ENCODE measurements around the gene JHY. TPM values are rescaled to one million over a fixed set of nuclear protein-coding genes. Genes with fewer than 3 reads are reported as not detected.

Gene JHY
- total and polyA plus RNA-seq, 2 of the 8 experiments (the other 6 are each of a cell fraction or from before 2014, with no cell fraction given), result 0.29 to 0.91 TPM

DNA sequence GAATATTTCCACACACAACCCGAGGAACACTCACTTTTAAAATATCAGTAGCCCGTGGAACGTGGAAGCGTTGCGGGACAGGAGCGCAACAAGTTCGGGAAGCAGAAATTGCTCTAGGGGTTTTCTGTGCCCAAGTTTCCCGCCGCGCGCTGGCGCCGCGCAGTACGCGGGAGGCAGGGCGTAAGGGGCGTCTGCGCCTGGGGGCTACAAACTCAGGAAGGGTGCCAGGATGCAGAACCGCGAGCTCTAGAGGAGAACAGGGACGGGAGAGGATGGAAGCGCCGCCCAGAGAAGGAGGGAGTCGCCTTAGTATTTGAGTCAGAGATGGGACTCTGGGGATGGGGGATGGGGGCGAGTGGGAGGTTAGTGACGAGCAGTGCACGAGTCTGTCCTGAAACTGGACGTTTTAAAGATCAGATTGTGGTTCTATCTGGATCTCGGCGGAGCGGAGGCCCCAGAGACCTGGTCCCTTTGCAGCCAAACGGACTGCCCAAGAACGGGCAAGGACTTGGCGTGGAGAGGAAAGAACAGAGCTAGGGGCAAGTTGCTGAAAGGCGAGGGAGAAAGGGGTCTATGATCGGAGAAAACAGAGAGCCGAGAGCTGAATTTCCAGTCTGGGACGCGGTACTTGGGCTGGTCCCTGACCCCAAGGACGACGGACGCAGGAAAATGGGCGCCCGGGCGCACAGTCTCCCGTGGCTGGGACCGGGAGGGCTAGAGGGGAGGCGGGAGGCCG, 94.3 kb downstream of the JHY start:
- Histone ChIP-seq H2BK20ac (ENCODE audit: low read length) (0 out of 2 replicates have a peak overlapping the region, but pooled peaks have one; percentile 69), H2BK15ac (ENCODE audit: low read length) (peak overlapping the region; percentile 81; the same call in 1 of the 2 replicates), H2BK12ac (ENCODE audit: low read depth, low read length) (peak overlapping the region; percentile 80; the same call in 1 of the 2 replicates), H4K8ac (ENCODE audit: extremely low read depth, insufficient read depth, low read length) (peak overlapping the region; percentile 76; the same call in 1 of the 2 replicates), H3K4me1 (replicated peaks in 1 of 4; ENCODE audit: control insufficient read depth in 3 of 4, insufficient read depth in 4 of 4, low read length in 3 of 4) (peaks cover 0 to 19% (median 11%) of the 10 kb centered on the region in 4 experiments; a peak in 6 of 7 replicates), H3K56ac (replicated peaks; ENCODE audit: insufficient read length, low read depth, low read length) (no peak overlapping the region), H3K79me2 (ENCODE audit: control insufficient read depth in 1 of 2, insufficient read depth in 2 of 2, low read length in 2 of 2) (no peaks in the 10 kb centered on the region), H2AFZ (ENCODE audit: low read length) (peak overlapping the region; percentile 70), H4K20me1 (replicated peaks in 1 of 2; ENCODE audit: control insufficient read depth in 1 of 2, insufficient read depth in 2 of 2, low read length in 2 of 2) (peaks cover 9 to 18% of the 10 kb centered on the region in 2 experiments), H2BK5ac (ENCODE audit: low read depth, low read length) (no peak overlapping the region; the same call in 1 of the 2 replicates), H3K36me3 (ENCODE audit: control insufficient read depth in 2 of 4, insufficient read depth in 4 of 4, low read length in 3 of 4) (peaks cover 0 to 8% (median 0%) of the 10 kb centered on the region in 4 experiments; a peak in 3 of 8 replicates), H3K27me3 (replicated peaks in 1 of 4; ENCODE audit: control insufficient read depth in 3 of 4, extremely low read depth in 1 of 4, insufficient read depth in 3 of 4, low read length in 3 of 4) (peaks cover 70 to 95% (median 85%) of the 10 kb centered on the region in 4 experiments), H3K9ac (replicated peaks in 1 of 4; ENCODE audit: extremely low read depth in 1 of 4, low read depth in 3 of 4, low read length in 3 of 4) (peak overlapping the region in 2 of 4 experiments; percentile 36 to 45; a peak in 2 of 7 replicates), H4K5ac (ENCODE audit: insufficient read length, low read depth, low read length) (no peak overlapping the region), H3K79me1 (ENCODE audit: low read depth, low read length) (no peaks in the 10 kb centered on the region), H3K4me2 (ENCODE audit: insufficient read depth in 1 of 2, low read depth in 2 of 2, low read length in 2 of 2) (peak overlapping the region; percentile 89 to 96), H2BK120ac (replicated peaks; ENCODE audit: low read depth, low read length) (no peak overlapping the region), H3K9me3 (ENCODE audit: insufficient read depth in 2 of 2, low read depth in 1 of 2, low read length in 1 of 2) (no peaks in the 10 kb centered on the region), H3K4ac (replicated peaks; ENCODE audit: insufficient read length, low read depth, low read length) (no peak overlapping the region), H3K23ac (ENCODE audit: insufficient read length) (no peak overlapping the region), H3K27ac (ENCODE audit: low read depth, low read length) (no peak overlapping the region), H3K23me2 (ENCODE audit: low read depth, low read length) (peaks cover 14% of the 10 kb centered on the region; the same call in 1 of the 2 replicates), H3K14ac (ENCODE audit: insufficient read length) (no peak overlapping the region), H3K4me3 (ENCODE audit: extremely low read depth in 1 of 4, insufficient read depth in 2 of 4, low read depth in 3 of 4, low read length in 4 of 4) (peak overlapping the region; percentile 45 to 60 (median 56)), H3K18ac (ENCODE audit: extremely low read depth, low read length) (peak overlapping the region; percentile 36), H4K91ac (replicated peaks; ENCODE audit: insufficient read length, low read length) (no peak overlapping the region), H2AK5ac (ENCODE audit: low read depth, low read length) (no peak overlapping the region)
- CTCF ChIA-PET (ENCODE audit: partially characterized antibody), result interaction anchor here (1.0 kb wide), 1 partner anchor 44 kb away, joined by 5 read pairs; no protein-coding TSS in a partner anchor
- POLR2A ChIA-PET (ENCODE audit: partially characterized antibody), result interaction anchor here (1.3 kb wide), 1 partner anchor 85 kb away, joined by 3 read pairs; the partner anchor contains the start of gene HSPA8
- 1% methylated on average over 43 of the region's 50 CpGs; no CpG with 5 or more reads in 1 of the 2 experiments for WGBS, 2 experiments (ENCODE audit: extremely low coverage in 1 of 2, insufficient coverage in 1 of 2, insufficient read length in 1 of 2, insufficient replicate concordance in 2 of 2, low coverage in 1 of 2, low lambda C conversion rate in 2 of 2, missing lambda C conversion rate in 1 of 2)
- DNase-seq (ENCODE audit: low read depth in 1 of 2, low spot score in 2 of 2), result peak in 1 of 2 experiments; percentile 84
- no peak for FAIRE-seq
- TF ChIP-seq TAF1 (IDR thresholded peaks at IDR 0.05; ENCODE audit: low read depth, low read length) (no peak), RBBP5 (IDR thresholded peaks at IDR 0.05; ENCODE audit: borderline replicate concordance, low read depth, low read length) (peak; percentile 82; the same call in 1 of the 2 replicates), POLR2A (IDR thresholded peaks at IDR 0.05; ENCODE audit: control extremely low read depth in 1 of 2, low read depth in 2 of 2, low read length in 2 of 2) (0 out of 3 replicates have a peak, but pooled peaks of 1 of the 2 experiments have one; percentile 27), JUN (IDR thresholded peaks at IDR 0.05; ENCODE audit: low read depth, low read length) (no peak), RNF2 (IDR thresholded peaks at IDR 0.05; ENCODE audit: borderline replicate concordance, low read depth, low read length, missing control alignments, poor library complexity, severe bottlenecking) (peak; percentile 87), SUZ12 (IDR thresholded peaks at IDR 0.05; ENCODE audit: low read length) (peak; percentile 91), SIN3A (conservative IDR thresholded peaks at IDR 0.05 in 1 of 2, IDR thresholded peaks at IDR 0.05 in 1 of 2; ENCODE audit: low read depth in 1 of 2, low read length in 2 of 2) (peak in 1 of 2 experiments; percentile 15; a peak in 1 of 4 replicates), CREB1 (IDR thresholded peaks at IDR 0.05) (peak; percentile 56), ATF3 (IDR thresholded peaks at IDR 0.05; ENCODE audit: insufficient read depth, low read depth, low read length) (no peak), KDM4A (IDR thresholded peaks at IDR 0.05; ENCODE audit: low read depth, low read length, severe bottlenecking) (peak; percentile 69)

Data from H1 (cell line).